Osteocyte (in vitro differentiated cells): ENCODE measurements around the gene RASL12. TPM values are rescaled to one million over a fixed set of nuclear protein-coding genes. Genes with fewer than 3 reads are reported as not detected.
A peak's percentile ranks its signal among the peaks of the same experiment; 100 is the strongest.

Experiments used
- DNase-seq: peaks from one replicate; pipeline ENCODE4 v3.0.0; 2021; ENCODE audit warnings: mixed read lengths; ENCODE audit not compliant: unreplicated experiment; ENCODE audit errors: extremely low spot score
- H3K27ac Mint-ChIP-seq: one replicate; pipeline ENCODE4 v1.8.0; 2021; ENCODE audit warnings: mild to moderate bottlenecking, mixed read lengths; ENCODE audit not compliant: unreplicated experiment
- H3K27me3 Mint-ChIP-seq: one replicate; pipeline ENCODE4 v1.8.0; 2021; ENCODE audit warnings: mixed read lengths; ENCODE audit not compliant: unreplicated experiment
- H3K36me3 Mint-ChIP-seq: one replicate; pipeline ENCODE4 v1.8.0; 2021; ENCODE audit warnings: mixed read lengths; ENCODE audit not compliant: unreplicated experiment
- H3K4me1 Mint-ChIP-seq: one replicate; pipeline ENCODE4 v1.8.0; 2021; ENCODE audit warnings: mixed read lengths; ENCODE audit not compliant: unreplicated experiment
- H3K4me3 Mint-ChIP-seq: one replicate; pipeline ENCODE4 v1.8.0; 2021; ENCODE audit warnings: mild to moderate bottlenecking, moderate library complexity, mixed read lengths; ENCODE audit not compliant: unreplicated experiment
- H3K9me3 Mint-ChIP-seq: one replicate; pipeline ENCODE4 v1.8.0; 2021; ENCODE audit warnings: mixed read lengths; ENCODE audit not compliant: unreplicated experiment
- total RNA-seq: library from RNA; stranded (reverse); gene quantifications from 2 replicates; pipeline ENCODE4 v1.2.1, GENCODE V29; 2021
- TF ChIP-seq, protein P1 (sequence below): fragments of 200-600 bp; sonication (generic); IDR thresholded peaks from 2 replicates; pipeline ENCODE4 v1.5.0; 2021; ENCODE audit warnings: antibody characterized with exemption, mild to moderate bottlenecking, moderate library complexity

The RASL12 gene
- total RNA-seq, 1 donor from 2014 or later = 0.78 TPM

DNA sequence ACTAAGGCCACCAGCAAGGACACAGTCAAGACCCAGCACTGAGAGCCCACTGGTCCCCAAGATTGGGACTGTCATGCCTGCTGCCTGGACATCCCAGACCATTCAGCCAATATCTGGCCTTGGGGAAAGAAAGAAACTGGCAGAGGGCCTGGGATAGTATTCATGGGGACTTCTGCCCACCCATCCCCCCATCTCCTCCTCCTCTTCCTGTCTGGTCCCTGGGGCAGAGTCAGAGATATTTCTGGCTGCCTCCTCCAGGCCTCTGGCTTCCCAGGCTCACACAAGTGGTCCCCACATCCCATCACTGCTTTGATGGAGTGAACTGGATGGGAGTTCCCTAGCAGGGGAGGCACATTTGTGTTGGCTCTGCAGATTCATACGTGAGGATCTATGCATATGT is 4.2 kb upstream of the RASL12 start:
- Mint-ChIP-seq H3K27me3 (peaks cover 6% of the 10 kb centered on the region), H3K4me3 (no peak overlapping the region), H3K9me3 (no peaks in the 10 kb centered on the region), H3K4me1 (peaks cover 43% of the 10 kb centered on the region), H3K27ac (no peak overlapping the region), H3K36me3 (no peaks in the 10 kb centered on the region)
- DNase-seq = no peak
- TF ChIP-seq, protein P1, sequence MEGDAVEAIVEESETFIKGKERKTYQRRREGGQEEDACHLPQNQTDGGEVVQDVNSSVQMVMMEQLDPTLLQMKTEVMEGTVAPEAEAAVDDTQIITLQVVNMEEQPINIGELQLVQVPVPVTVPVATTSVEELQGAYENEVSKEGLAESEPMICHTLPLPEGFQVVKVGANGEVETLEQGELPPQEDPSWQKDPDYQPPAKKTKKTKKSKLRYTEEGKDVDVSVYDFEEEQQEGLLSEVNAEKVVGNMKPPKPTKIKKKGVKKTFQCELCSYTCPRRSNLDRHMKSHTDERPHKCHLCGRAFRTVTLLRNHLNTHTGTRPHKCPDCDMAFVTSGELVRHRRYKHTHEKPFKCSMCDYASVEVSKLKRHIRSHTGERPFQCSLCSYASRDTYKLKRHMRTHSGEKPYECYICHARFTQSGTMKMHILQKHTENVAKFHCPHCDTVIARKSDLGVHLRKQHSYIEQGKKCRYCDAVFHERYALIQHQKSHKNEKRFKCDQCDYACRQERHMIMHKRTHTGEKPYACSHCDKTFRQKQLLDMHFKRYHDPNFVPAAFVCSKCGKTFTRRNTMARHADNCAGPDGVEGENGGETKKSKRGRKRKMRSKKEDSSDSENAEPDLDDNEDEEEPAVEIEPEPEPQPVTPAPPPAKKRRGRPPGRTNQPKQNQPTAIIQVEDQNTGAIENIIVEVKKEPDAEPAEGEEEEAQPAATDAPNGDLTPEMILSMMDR = no peak

DNA sequence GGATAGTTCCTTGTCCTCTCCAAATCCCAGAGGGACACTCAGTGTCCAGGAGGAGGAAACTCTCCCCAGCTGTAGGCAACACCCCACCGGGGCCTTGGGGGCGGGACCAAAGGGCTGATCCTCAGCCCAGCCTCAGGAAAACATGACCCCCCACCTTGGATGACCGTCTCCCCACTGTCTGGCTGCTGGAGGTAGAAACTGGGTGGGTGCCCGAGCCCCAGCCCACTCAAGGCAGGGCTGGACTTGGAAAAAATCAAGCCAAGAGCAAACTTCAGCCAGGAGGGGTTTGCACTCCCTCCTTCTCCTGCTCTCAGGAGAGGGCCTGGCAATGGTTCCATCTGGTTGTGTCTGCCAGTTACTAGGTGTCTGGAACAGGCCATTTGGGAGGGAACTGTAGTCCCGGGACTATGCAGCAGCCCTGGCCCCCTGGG is 3.6 kb upstream of the RASL12 start:
- H3K36me3 Mint-ChIP-seq = no peaks in the 10 kb centered on the region

DNA sequence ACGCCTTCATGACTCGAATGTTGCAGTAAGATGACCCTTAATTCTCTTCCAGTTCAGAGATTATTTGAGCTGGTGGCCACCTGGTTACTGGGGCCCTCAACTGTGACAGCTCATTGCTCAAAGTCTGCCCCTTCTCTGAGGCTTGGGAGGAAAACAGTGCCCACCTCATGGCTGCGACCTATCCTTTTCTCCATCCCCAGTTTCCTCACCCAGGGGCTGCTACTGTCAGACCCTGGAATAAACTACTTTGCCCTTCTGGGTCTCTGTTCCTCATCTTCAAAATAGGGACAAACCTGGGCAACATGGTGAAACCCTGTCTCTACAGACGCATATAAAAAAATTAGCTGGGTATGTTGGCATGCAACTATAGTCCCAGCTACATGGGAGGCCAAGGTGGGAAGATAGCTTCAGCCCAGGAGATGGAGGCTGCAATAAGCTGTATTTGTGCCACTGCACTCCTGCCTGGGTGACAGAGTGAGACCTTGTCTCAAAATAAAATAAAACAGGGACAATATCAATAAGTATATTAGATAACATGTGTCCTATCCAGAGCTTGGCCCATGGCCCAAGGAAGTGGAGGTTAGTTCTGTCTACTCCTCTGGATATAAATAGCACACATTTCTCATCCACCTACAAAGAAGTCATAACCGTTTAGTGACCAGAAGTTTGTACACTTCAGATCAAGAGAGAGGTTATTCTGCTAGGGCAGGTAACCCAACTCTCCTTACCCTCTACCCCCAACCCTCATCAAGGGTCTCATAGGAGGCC is 2.2 kb upstream of the RASL12 start:
- Mint-ChIP-seq H3K36me3 (no peaks in the 10 kb centered on the region), H3K4me3 (no peak overlapping the region), H3K9me3 (no peaks in the 10 kb centered on the region), H3K27ac (no peak overlapping the region), H3K4me1 (peaks cover 56% of the 10 kb centered on the region), H3K27me3 (peaks cover 4% of the 10 kb centered on the region)
- no peak for DNase-seq
- TF ChIP-seq, protein P1 = no peak

More for the DNA sequence above, 3.6 kb upstream of the RASL12 start:
- peak overlapping the region; percentile 23 for H3K27ac Mint-ChIP-seq
- DNase-seq = no peak
- H3K9me3 Mint-ChIP-seq = no peaks in the 10 kb centered on the region
- H3K4me3 Mint-ChIP-seq = no peak overlapping the region
- H3K27me3 Mint-ChIP-seq = peaks cover 4% of the 10 kb centered on the region
- peaks cover 49% of the 10 kb centered on the region for H3K4me1 Mint-ChIP-seq
- TF ChIP-seq, protein P1 = no peak

DNA sequence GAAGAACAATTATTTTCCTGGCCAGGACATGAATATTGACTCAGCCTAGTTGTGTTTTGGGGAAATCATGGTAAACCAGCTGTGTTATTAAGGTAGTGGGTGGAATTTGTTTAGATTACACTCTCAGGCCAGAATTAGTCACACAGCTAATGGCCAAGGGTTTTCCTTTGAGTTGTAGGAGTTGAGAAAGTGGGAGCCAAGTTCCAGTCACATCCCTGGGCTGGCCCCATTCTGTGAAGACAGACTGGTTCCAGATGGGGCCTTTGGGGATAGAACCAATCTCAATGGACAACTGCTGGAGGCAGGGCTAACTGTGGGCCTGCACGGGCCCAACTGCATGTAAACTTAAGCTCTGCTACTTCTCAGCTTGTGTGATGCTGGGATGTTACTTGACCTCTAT is 1.4 kb upstream of the RASL12 start:
- TF ChIP-seq, protein P1 = no peak
- Mint-ChIP-seq H3K4me3 (no peak overlapping the region), H3K27ac (no peak overlapping the region), H3K4me1 (peaks cover 56% of the 10 kb centered on the region), H3K9me3 (no peaks in the 10 kb centered on the region), H3K36me3 (no peaks in the 10 kb centered on the region), H3K27me3 (peaks cover 4% of the 10 kb centered on the region)
- DNase-seq = no peak

DNA sequence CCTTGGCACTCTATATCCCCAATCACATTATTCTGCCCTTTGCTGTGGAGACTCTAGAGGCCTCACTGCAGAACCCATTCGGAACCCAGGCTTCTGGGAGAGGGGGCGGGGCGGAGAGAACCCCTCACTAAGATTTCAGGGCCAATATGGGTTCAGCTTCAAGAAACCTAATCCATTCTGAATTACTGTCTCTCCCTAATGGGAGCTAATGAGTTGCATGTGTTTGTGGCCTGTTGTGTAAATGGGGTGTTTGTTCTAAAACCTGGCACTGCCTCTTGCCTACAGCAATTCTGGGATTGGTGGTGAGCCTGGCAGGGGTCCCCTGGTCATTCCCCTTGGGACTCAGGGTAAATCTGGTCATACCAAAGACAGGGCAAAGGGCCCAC is 605 bp upstream of the RASL12 start:
- Mint-ChIP-seq H3K27ac (no peak overlapping the region), H3K36me3 (no peaks in the 10 kb centered on the region)

More for the DNA sequence above, 605 bp upstream of the RASL12 start:
- DNase-seq = no peak
- H3K9me3 Mint-ChIP-seq = no peaks in the 10 kb centered on the region
- TF ChIP-seq, protein P1 = no peak
- peaks cover 56% of the 10 kb centered on the region for H3K4me1 Mint-ChIP-seq
- peaks cover 7% of the 10 kb centered on the region for H3K27me3 Mint-ChIP-seq
- H3K4me3 Mint-ChIP-seq = peak overlapping the region; percentile 28
